ENCODE measurements around the gene ATXN7L1.
A peak's percentile ranks its signal among the peaks of the same experiment; 100 is the strongest.

Gene ATXN7L1

GRCh38 chr7:105827151-105827875 lies 49.1 kb downstream of the ATXN7L1 start:
- DNase-seq (ENCODE audit: low read depth in 2 of 2): no peak

- DNase-seq (ENCODE audit: low read depth in 2 of 2): no peak
These were observed 50.3 kb downstream of the ATXN7L1 start for GRCh38 chr7:105826143-105826542.

GRCh38 chr7:105825371-105825770 lies 51.0 kb downstream of the ATXN7L1 start:
- DNase-seq (ENCODE audit: low read depth in 2 of 2): no peak

- no peak for DNase-seq (ENCODE audit: low read depth in 2 of 2)
These were observed 53.6 kb downstream of the ATXN7L1 start for GRCh38 chr7:105822806-105823205.

- DNase-seq (ENCODE audit: low read depth in 2 of 2): no peak
These were observed 54.9 kb downstream of the ATXN7L1 start for GRCh38 chr7:105821527-105821926.

- no peak for DNase-seq (ENCODE audit: low read depth in 2 of 2)
These were observed 55.9 kb downstream of the ATXN7L1 start for GRCh38 chr7:105820363-105821066.

- DNase-seq (ENCODE audit: low read depth in 2 of 2): no peak
These were observed 56.8 kb downstream of the ATXN7L1 start for GRCh38 chr7:105819559-105819958.

- no peak for DNase-seq (ENCODE audit: low read depth in 2 of 2)
These were observed 59.3 kb downstream of the ATXN7L1 start for GRCh38 chr7:105816954-105817615.

GRCh38 chr7:105816266-105816843 lies 60.0 kb downstream of the ATXN7L1 start:
- no peak for DNase-seq (ENCODE audit: low read depth in 2 of 2)

- no peak for DNase-seq (ENCODE audit: low read depth in 2 of 2)
These were observed 60.8 kb downstream of the ATXN7L1 start for GRCh38 chr7:105815576-105815975.

GRCh38 chr7:105814481-105814880 lies 61.9 kb downstream of the ATXN7L1 start:
- no peak for DNase-seq (ENCODE audit: low read depth in 2 of 2)

GRCh38 chr7:105811189-105811847 lies 65.1 kb downstream of the ATXN7L1 start:
- DNase-seq (ENCODE audit: low read depth in 2 of 2): no peak

GRCh38 chr7:105810556-105810955 lies 65.8 kb downstream of the ATXN7L1 start:
- no peak for DNase-seq (ENCODE audit: low read depth in 2 of 2)

- peak; percentile 75 for DNase-seq (ENCODE audit: low read depth in 2 of 2)
These were observed 67.5 kb downstream of the ATXN7L1 start for GRCh38 chr7:105808703-105809590.

GRCh38 chr7:105808209-105808608 lies 68.2 kb downstream of the ATXN7L1 start:
- no peak for DNase-seq (ENCODE audit: low read depth in 2 of 2)

GRCh38 chr7:105807448-105807762 lies 69.0 kb downstream of the ATXN7L1 start:
- DNase-seq (ENCODE audit: low read depth in 2 of 2): no peak

- DNase-seq (ENCODE audit: low read depth in 2 of 2): peak; percentile 52 to 56
These were observed 69.6 kb downstream of the ATXN7L1 start for GRCh38 chr7:105806592-105807447.

- no peak for DNase-seq (ENCODE audit: low read depth in 2 of 2)
These were observed 70.9 kb downstream of the ATXN7L1 start for GRCh38 chr7:105805447-105806019.

- DNase-seq (ENCODE audit: low read depth in 2 of 2): no peak
These were observed 73.0 kb downstream of the ATXN7L1 start for GRCh38 chr7:105803429-105803736.

Data from stimulated activated CD8-positive, alpha-beta memory T cell treated with anti-CD3 and anti-CD28 coated beads, Interleukin-7, amount 100 ng/mL, for 4 hours (primary cell).